Neural crest cell (in vitro differentiated cells): ENCODE data around the gene SART3. TPM values are rescaled to one million over a fixed set of nuclear protein-coding genes. Genes with fewer than 3 reads are reported as not detected.
"Not testable (repeated sequence)": the region's sequence is repeated elsewhere in the genome, so short reads cannot be mapped to it uniquely, and the experiment has no call there.

Experiments used
- DNase-seq: peaks from one replicate; pipeline ENCODE4 v3.0.0; 2021; ENCODE audit warnings: low read depth, mixed read lengths, low spot score
- H3K27ac Mint-ChIP-seq: one replicate; pipeline ENCODE4 v1.8.0; 2021; ENCODE audit warnings: mild to moderate bottlenecking, mixed read lengths; ENCODE audit not compliant: unreplicated experiment
- H3K27me3 Mint-ChIP-seq: 2 replicates; pipeline ENCODE4 v1.8.0; 2021; ENCODE audit warnings: low read depth, mild to moderate bottlenecking, mixed read lengths
- H3K36me3 Mint-ChIP-seq: 2 replicates; pipeline ENCODE4 v1.8.0; 2021; ENCODE audit warnings: low read depth, mild to moderate bottlenecking, mixed read lengths
- H3K4me1 Mint-ChIP-seq: 2 replicates; pipeline ENCODE4 v1.8.0; 2021; ENCODE audit warnings: mixed read lengths
- H3K4me3 Mint-ChIP-seq: one replicate; pipeline ENCODE4 v1.8.0; 2021; ENCODE audit warnings: mild to moderate bottlenecking, mixed read lengths
- H3K9me3 Mint-ChIP-seq: 2 replicates; pipeline ENCODE4 v1.8.0; 2021; ENCODE audit warnings: mixed read lengths
- CTCF ChIP-seq: fragments of 200-600 bp; sonication (generic); conservative IDR thresholded peaks from 2 replicates; pipeline ENCODE4 v1.5.0; 2021; ENCODE audit warnings: antibody characterized with exemption, mild to moderate bottlenecking
- total RNA-seq: library from RNA; stranded (reverse); gene quantifications from 2 replicates; pipeline ENCODE4 v1.2.1, GENCODE V29; 2021

The SART3 gene
- total RNA-seq, 1 donor from 2014 or later: 89.5 TPM

GRCh38 chr12:108591267-108591980 lies 30.5 kb upstream of the SART3 start:
- no peak overlapping the region for H3K4me3 Mint-ChIP-seq
- no peaks in the 10 kb centered on the region for H3K27me3 Mint-ChIP-seq
- H3K9me3 Mint-ChIP-seq: no peaks in the 10 kb centered on the region
- DNase-seq: no peak
- H3K4me1 Mint-ChIP-seq: peaks cover 5% of the 10 kb centered on the region
- no peaks in the 10 kb centered on the region for H3K36me3 Mint-ChIP-seq
- no peak for TF ChIP-seq CTCF
- no peak overlapping the region for H3K27ac Mint-ChIP-seq

- not testable (repeated sequence) for DNase-seq, H3K27ac Mint-ChIP-seq
These were observed 29.5 kb upstream of the SART3 start for GRCh38 chr12:108590463-108590862.

GRCh38 chr12:108589840-108590229 lies 28.9 kb upstream of the SART3 start:
- H3K4me3 Mint-ChIP-seq: no peak overlapping the region
- H3K4me1 Mint-ChIP-seq: peaks cover 5% of the 10 kb centered on the region
- no peaks in the 10 kb centered on the region for H3K9me3 Mint-ChIP-seq
- H3K27ac Mint-ChIP-seq: no peak overlapping the region
- TF ChIP-seq CTCF: no peak
- H3K27me3 Mint-ChIP-seq: no peaks in the 10 kb centered on the region
- DNase-seq: no peak
- no peaks in the 10 kb centered on the region for H3K36me3 Mint-ChIP-seq

More at GRCh38 chr12:108590463-108590862, 29.5 kb upstream of the SART3 start:
- H3K4me1 Mint-ChIP-seq, H3K9me3 Mint-ChIP-seq, H3K4me3 Mint-ChIP-seq, H3K36me3 Mint-ChIP-seq, H3K27me3 Mint-ChIP-seq: not testable (repeated sequence)

GRCh38 chr12:108589028-108589839 lies 28.3 kb upstream of the SART3 start:
- Mint-ChIP-seq H3K36me3 (no peaks in the 10 kb centered on the region), H3K27ac (peak overlapping the region; percentile 58), H3K9me3 (no peaks in the 10 kb centered on the region), H3K4me1 (peaks cover 5% of the 10 kb centered on the region), H3K27me3 (no peaks in the 10 kb centered on the region), H3K4me3 (no peak overlapping the region)
- DNase-seq: no peak
- TF ChIP-seq CTCF: no peak

- Mint-ChIP-seq H3K4me1 (peaks cover 5% of the 10 kb centered on the region), H3K27ac (peak overlapping the region; percentile 27), H3K27me3 (no peaks in the 10 kb centered on the region), H3K36me3 (no peaks in the 10 kb centered on the region), H3K9me3 (no peaks in the 10 kb centered on the region), H3K4me3 (no peak overlapping the region)
- DNase-seq: no peak
- no peak for TF ChIP-seq CTCF
These were observed 26.9 kb upstream of the SART3 start for GRCh38 chr12:108587826-108588225.

GRCh38 chr12:108586306-108586705 lies 25.3 kb upstream of the SART3 start:
- Mint-ChIP-seq H3K36me3 (no peaks in the 10 kb centered on the region), H3K4me1 (peaks cover 5% of the 10 kb centered on the region), H3K4me3 (no peak overlapping the region), H3K27ac (no peak overlapping the region), H3K9me3 (no peaks in the 10 kb centered on the region), H3K27me3 (no peaks in the 10 kb centered on the region)
- no peak for DNase-seq
- no peak for TF ChIP-seq CTCF
